Rectal smooth muscle tissue (tissue), 1 donor: ENCODE measurements around the gene LSM10.
A peak's percentile ranks its signal among the peaks of the same experiment; 100 is the strongest.

Experiments
- H3K27ac ChIP-seq: one replicate; pipeline ENCODE4 v1.7.0; 2013; ENCODE audit warnings: low read depth, low read length, inconsistent platforms
- H3K27me3 ChIP-seq: one replicate; pipeline ENCODE4 v1.7.0; 2013; ENCODE audit warnings: low read length; ENCODE audit not compliant: control insufficient read depth, insufficient read depth
- H3K36me3 ChIP-seq: one replicate; pipeline ENCODE4 v1.7.0; 2013; ENCODE audit warnings: low read length; ENCODE audit not compliant: control insufficient read depth, insufficient read depth
- H3K4me1 ChIP-seq: one replicate; pipeline ENCODE4 v1.7.0; 2013; ENCODE audit warnings: low read length; ENCODE audit not compliant: control insufficient read depth, insufficient read depth
- H3K4me3 ChIP-seq: one replicate; pipeline ENCODE4 v1.7.0; 2013; ENCODE audit warnings: low read length
- H3K9ac ChIP-seq: one replicate; pipeline ENCODE4 v1.7.0; 2013; ENCODE audit warnings: low read length

Gene LSM10

GRCh38 chr1:36401602-36402503, 4.1 kb upstream of the LSM10 start:
- Histone ChIP-seq H3K4me3 (peak overlapping the region; percentile 33), H3K27me3 (no peaks in the 10 kb centered on the region), H3K4me1 (no peaks in the 10 kb centered on the region), H3K27ac (no peak overlapping the region), H3K36me3 (no peaks in the 10 kb centered on the region), H3K9ac (no peak overlapping the region)

- H3K9ac ChIP-seq: no peak overlapping the region
- peak overlapping the region; percentile 33 for H3K4me3 ChIP-seq
- no peaks in the 10 kb centered on the region for H3K36me3 ChIP-seq
- no peak overlapping the region for H3K27ac ChIP-seq
- H3K27me3 ChIP-seq: no peaks in the 10 kb centered on the region
- H3K4me1 ChIP-seq: no peaks in the 10 kb centered on the region
Observed at GRCh38 chr1:36400825-36401601, 3.3 kb upstream of the LSM10 start.

GRCh38 chr1:36400514-36400824, 2.8 kb upstream of the LSM10 start:
- H3K9ac ChIP-seq: no peak overlapping the region
- no peak overlapping the region for H3K27ac ChIP-seq
- no peaks in the 10 kb centered on the region for H3K4me1 ChIP-seq
- no peaks in the 10 kb centered on the region for H3K27me3 ChIP-seq
- H3K4me3 ChIP-seq: no peak overlapping the region
- no peaks in the 10 kb centered on the region for H3K36me3 ChIP-seq

GRCh38 chr1:36398370-36398977, 766 bp upstream of the LSM10 start:
- Histone ChIP-seq H3K27ac (no peak overlapping the region), H3K4me1 (no peaks in the 10 kb centered on the region), H3K4me3 (no peak overlapping the region), H3K9ac (no peak overlapping the region), H3K27me3 (no peaks in the 10 kb centered on the region), H3K36me3 (peaks cover 7% of the 10 kb centered on the region)

- peak overlapping the region; percentile 87 for H3K27ac ChIP-seq
Observed at GRCh38 chr1:36397083-36397377, 678 bp downstream of the LSM10 start.

GRCh38 chr1:36396359-36396758, 1.3 kb downstream of the LSM10 start:
- Histone ChIP-seq H3K27ac (peak overlapping the region; percentile 37), H3K4me1 (no peaks in the 10 kb centered on the region), H3K4me3 (peak overlapping the region; percentile 15), H3K27me3 (no peaks in the 10 kb centered on the region), H3K9ac (no peak overlapping the region), H3K36me3 (peaks cover 16% of the 10 kb centered on the region)

More at GRCh38 chr1:36397083-36397377, 678 bp downstream of the LSM10 start:
- Histone ChIP-seq H3K4me3 (peak overlapping the region; percentile 65), H3K9ac (peak overlapping the region; percentile 79), H3K27me3 (no peaks in the 10 kb centered on the region), H3K4me1 (no peaks in the 10 kb centered on the region), H3K36me3 (peaks cover 12% of the 10 kb centered on the region)

DNA sequence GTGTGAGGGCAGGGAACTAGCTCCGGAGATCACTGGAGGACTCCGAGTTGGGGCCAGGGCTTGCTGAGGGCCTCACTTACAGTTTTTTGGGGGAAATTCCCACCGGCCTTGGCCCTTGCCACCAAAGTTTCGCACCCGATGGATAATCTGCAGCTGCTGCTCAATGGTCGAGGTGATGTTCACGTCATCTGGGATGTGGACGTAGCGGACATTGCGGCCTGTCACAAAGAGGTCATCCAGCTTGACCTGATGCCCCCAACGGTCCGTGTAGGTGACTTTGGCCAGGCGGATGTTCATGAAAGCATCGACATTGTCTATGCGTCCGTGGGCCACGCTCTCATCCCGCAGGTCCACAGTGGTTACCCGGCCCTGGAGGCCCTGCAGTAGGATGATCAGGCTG, 4.0 kb downstream of the LSM10 start:
- Histone ChIP-seq H3K9ac (no peak overlapping the region), H3K4me3 (no peak overlapping the region), H3K27ac (no peak overlapping the region), H3K27me3 (no peaks in the 10 kb centered on the region), H3K36me3 (peaks cover 21% of the 10 kb centered on the region), H3K4me1 (no peaks in the 10 kb centered on the region)

GRCh38 chr1:36392836-36393235, 4.9 kb downstream of the LSM10 start:
- peaks cover 2% of the 10 kb centered on the region for H3K4me1 ChIP-seq
- H3K27ac ChIP-seq: no peak overlapping the region
- no peaks in the 10 kb centered on the region for H3K27me3 ChIP-seq

GRCh38 chr1:36391271-36391670, 6.4 kb downstream of the LSM10 start:
- Histone ChIP-seq H3K9ac (no peak overlapping the region), H3K4me1 (peaks cover 15% of the 10 kb centered on the region), H3K27ac (no peak overlapping the region)

More at GRCh38 chr1:36392836-36393235, 4.9 kb downstream of the LSM10 start:
- Histone ChIP-seq H3K9ac (no peak overlapping the region), H3K36me3 (peaks cover 21% of the 10 kb centered on the region), H3K4me3 (no peak overlapping the region)

DNA sequence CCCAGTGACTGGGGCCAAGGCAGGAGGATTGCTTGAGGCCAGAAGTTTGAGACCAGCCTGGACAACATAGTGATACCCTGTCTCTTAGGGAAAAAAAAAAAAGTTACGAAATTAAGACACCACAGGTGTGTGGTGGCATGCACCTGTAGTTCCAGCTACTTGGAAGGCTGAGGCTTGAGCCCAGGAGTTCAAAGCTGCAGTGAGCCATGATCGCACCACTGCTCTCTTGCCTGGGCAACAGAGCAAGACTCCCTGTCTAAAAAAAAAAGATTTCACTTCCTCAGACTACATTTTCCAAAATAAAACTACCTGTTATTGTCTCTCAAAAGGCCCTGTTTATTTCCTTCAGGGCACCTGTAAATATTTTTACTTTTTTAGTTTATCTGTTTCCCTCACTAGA, 7.3 kb downstream of the LSM10 start:
- peaks cover 15% of the 10 kb centered on the region for H3K4me1 ChIP-seq
- no peak overlapping the region for H3K4me3 ChIP-seq
- H3K27me3 ChIP-seq: no peaks in the 10 kb centered on the region
- H3K36me3 ChIP-seq: peaks cover 21% of the 10 kb centered on the region
- no peak overlapping the region for H3K27ac ChIP-seq
- no peak overlapping the region for H3K9ac ChIP-seq

More at GRCh38 chr1:36391271-36391670, 6.4 kb downstream of the LSM10 start:
- H3K4me3 ChIP-seq: no peak overlapping the region
- peaks cover 21% of the 10 kb centered on the region for H3K36me3 ChIP-seq
- no peaks in the 10 kb centered on the region for H3K27me3 ChIP-seq

GRCh38 chr1:36389999-36390398, 7.7 kb downstream of the LSM10 start:
- Histone ChIP-seq H3K4me1 (peaks cover 15% of the 10 kb centered on the region), H3K36me3 (peaks cover 21% of the 10 kb centered on the region), H3K27me3 (no peaks in the 10 kb centered on the region), H3K27ac (no peak overlapping the region), H3K4me3 (no peak overlapping the region), H3K9ac (no peak overlapping the region)

DNA sequence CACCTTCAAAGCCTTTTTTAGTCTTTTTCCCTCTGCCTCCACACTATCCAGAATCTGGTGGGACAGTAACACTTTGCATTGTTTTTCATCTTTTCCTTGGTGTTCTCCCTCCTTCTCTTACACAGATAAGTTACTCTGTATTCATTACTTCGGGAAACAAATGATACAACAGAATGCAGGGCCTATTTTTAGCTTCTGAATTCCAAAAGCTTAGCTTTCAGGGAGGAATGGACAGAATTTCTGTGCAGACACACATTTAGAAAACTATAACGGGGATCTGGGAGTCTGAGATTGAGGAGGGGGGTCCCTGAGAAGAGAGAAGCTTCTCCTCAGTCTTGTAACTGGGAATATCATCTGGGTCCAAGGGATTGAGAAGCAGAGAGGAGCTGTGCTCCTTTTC, 8.4 kb downstream of the LSM10 start:
- no peak overlapping the region for H3K9ac ChIP-seq
- peaks cover 21% of the 10 kb centered on the region for H3K36me3 ChIP-seq
- H3K4me3 ChIP-seq: no peak overlapping the region
- no peaks in the 10 kb centered on the region for H3K27me3 ChIP-seq
- H3K4me1 ChIP-seq: peaks cover 20% of the 10 kb centered on the region
- H3K27ac ChIP-seq: peak overlapping the region; percentile 38
